ENCODE results near the gene PTPRN2. TPM values are rescaled to one million over a fixed set of nuclear protein-coding genes. Genes with fewer than 3 reads are reported as not detected.

The PTPRN2 gene
- total and polyA plus RNA-seq, 2 of the 8 experiments (the other 6 are each of a cell fraction or from before 2014, with no cell fraction given): 2.6 to 4.5 TPM

- TF ChIP-seq CHD7 (IDR thresholded peaks at IDR 0.05; ENCODE audit: insufficient replicate concordance, low read length) (no peak), EZH2 (IDR thresholded peaks at IDR 0.05; ENCODE audit: low read depth, low read length, severe bottlenecking) (no peak), TCF12 (IDR thresholded peaks at IDR 0.05; ENCODE audit: low read depth, low read length) (no peak), ATF3 (IDR thresholded peaks at IDR 0.05; ENCODE audit: insufficient read depth, low read depth, low read length) (no peak), KDM1A (IDR thresholded peaks at IDR 0.05; ENCODE audit: borderline replicate concordance, low read length) (no peak), CTBP2 (IDR thresholded peaks at IDR 0.05; ENCODE audit: borderline replicate concordance, insufficient read depth, insufficient read length, low read length) (no peak), SP4 (IDR thresholded peaks at IDR 0.05; ENCODE audit: low read length) (no peak), RFX5 (IDR thresholded peaks at IDR 0.05; ENCODE audit: borderline replicate concordance, low read depth, low read length) (no peak)
Measured at GRCh38 chr7:158085741-158086695, 501.6 kb downstream of the PTPRN2 start (continued).

All from H1 (cell line).